Stimulated activated CD4-positive, alpha-beta T cell treated with anti-CD3 and anti-CD28 coated beads, Interleukin-15, amount 100 ng/mL, for 48 hours (primary cell): Measurements from ENCODE around the gene TGFBR3L.

Experiments
- DNase-seq, 2 donors: peaks; one replicate each; pipeline ENCODE4 v3.0.0-alpha.2; 2020; ENCODE audit warnings: low read depth in 2 of 2

TGFBR3L gene

GRCh38 chr19:7914598-7915045 is at the start of gene TGFBR3L:
Gene TGFBR3L (plus strand): TSS chr19:7914830.
- DNase-seq = no peak

GRCh38 chr19:7865262-7865911 is 49.2 kb upstream of the TGFBR3L start:
- DNase-seq = no peak

DNA sequence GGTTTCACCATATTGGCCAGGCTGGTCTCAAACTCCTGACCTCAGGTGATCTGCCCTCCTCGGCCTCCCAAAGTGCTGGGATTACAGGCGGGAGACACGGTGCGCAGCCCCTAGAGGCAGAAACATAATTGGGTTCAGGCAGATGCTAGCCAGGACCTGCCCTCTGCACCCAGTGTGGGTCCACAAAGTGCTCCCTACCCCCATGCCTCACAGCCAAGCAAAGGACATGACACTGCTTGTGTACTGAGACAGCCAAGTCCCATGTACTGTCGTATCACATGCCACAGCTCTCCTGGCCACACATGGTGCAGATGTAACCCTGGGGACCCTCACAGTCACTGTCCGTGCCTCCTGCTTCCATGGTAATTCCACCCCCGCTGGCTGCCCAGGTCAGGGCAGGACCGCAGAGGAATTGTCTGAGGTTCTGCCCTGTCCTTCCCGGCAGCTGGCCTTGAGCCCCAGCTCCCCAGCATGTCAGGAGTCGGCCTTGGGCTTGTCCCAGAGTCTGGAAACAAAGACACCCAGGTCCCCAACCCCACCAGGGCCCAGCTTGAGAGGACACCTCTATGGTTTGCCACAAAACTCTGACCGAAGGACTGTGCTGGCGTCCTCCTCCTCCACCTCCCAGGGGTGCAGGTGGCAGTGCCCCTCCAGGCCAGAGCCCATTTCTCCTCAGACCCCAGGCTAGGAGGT is 48.1 kb upstream of the TGFBR3L start:
- DNase-seq = no peak

- DNase-seq = no peak
Measured at GRCh38 chr19:7867092-7867844, 47.4 kb upstream of the TGFBR3L start.

DNA sequence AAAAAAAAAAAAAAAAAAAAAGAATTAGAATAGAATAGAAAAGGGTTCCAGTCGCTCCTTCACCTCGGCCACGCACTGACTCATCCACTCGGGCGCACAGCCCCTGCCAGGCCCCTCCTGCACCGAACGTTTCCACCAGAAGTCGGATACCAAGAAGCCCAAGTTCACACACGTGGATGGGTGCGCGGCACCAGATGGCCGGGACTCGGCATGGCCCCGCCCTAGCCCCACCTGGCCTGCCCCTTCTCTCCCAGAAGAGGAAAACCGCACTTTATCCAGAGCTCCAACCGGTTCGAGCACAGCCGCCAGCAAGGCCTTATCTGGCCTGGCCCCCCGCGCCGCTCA is 46.3 kb upstream of the TGFBR3L start:
- peak in 1 of 2 donors; percentile 18 for DNase-seq

- DNase-seq = peak; percentile 47 to 75
Measured at GRCh38 chr19:7868671-7869452, 45.8 kb upstream of the TGFBR3L start.

GRCh38 chr19:7869453-7869909 is 45.1 kb upstream of the TGFBR3L start:
- peak; percentile 68 to 76 for DNase-seq

DNA sequence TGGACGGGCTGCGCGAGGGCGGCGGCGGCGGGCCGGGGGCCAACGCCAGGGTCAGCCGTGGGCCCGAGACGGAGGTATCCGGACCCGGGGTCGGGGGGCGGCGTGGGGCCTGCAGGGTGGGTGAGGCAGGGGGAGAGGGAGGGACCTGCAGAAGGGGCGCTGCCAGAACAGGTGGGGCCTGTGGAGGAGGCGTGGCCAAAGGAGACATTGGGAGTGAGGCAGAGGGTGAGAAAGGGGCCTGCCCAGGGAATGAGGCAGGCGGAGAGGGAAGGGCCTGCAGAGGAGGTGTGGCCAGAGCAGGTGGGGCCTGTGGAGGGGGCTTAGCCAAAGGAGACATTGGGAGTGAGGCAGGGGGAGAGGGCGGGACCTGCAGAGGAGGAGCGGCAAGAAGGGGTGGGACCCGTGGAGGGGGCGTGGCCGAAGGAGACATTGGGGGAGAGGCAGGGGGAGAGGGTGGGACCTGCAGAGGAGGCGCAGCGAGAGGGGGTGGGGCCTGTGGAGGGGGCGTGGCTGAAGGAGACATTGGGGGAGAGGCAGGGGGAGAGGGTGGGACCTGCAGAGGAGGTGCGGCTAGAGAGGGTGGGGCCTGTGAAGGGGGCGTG is 44.6 kb upstream of the TGFBR3L start:
- DNase-seq = peak; percentile 48 to 59

DNA sequence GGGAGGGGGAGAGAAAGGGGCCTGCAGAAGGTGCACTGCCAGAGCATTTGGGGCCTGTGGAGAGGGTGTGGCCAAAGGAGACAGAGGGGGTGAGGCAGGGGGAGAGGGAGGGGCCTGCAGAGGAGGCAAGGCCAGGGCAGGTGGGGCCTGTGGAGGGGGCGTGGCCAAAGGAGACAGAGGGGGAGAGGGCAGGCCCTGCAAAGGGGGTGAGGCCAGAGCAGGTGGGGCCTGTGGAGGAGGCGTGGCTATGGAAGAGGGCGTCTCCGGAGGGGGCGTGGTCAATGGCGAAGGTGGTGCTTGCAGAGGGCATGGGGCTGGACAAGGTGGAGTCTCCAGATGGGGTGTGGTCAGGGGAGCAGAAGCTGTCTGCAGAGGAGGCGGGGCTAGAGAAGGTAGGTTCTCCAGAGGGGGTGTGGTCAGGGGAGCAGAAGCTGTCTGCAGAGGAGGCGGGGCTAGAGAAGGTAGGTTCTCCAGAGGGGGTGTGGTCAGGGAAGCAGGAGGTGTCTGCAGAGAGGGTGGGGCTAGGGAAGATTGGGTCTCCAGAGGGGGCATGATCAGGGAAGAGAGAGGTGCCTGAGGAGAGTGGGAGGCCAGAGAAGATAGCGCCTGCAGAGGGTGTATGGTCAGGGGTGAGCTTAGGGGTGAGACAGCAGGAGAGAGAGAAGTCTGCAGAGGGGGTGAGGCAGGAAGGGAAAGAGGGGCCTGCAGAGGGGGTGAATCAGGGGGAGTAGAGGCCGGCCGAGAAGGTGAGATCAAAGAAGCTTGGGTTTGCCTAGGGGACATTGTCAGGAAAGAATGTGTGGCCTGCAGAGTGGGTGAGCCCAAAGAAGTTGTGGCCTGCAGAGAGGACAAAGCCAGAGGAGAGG is 43.8 kb upstream of the TGFBR3L start:
- peak; percentile 67 to 72 for DNase-seq

DNA sequence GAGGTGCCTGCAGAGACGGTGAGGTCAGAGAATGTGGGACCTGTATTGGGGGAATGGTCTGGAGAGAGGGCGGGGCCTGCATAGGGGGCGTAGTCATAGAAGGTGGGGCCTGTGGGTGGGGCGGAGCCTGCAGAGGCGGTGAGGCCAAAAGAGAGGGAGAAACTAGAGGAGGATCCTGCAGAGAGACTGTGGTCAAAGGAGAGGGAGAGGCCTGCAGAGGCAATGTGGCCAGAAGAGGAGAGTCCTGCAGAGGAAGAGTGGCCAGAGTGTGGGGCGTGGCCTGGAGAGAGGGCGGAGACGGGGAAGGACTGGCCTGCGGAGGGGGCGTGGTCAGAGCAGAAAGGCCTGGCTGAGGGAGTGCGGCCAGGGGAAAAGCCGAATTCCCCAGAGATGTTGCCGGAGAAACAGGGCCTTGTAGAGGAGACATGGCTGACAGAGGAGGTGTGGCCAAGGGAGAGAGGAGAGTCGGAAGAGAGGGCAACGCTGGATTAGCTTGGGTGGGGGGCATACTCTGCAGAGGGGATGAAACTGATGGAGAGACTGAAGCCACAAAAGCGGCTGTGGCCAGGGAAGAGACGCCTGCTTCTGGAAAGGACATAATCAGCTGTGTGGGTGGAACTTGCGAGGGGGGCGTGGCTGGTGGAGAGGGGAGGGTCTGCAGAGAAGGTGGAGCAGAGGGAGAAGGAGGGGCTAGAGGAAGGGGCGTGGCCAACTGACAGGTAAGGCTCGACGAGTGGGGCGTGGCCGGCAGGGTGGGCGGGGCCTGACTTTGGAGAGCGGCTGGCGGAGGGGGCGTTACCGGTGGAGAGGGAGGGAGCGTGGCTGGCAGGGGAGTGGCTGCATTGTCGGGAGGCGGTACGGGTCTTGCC is 43.0 kb upstream of the TGFBR3L start:
- peak; percentile 88 to 91 for DNase-seq

DNA sequence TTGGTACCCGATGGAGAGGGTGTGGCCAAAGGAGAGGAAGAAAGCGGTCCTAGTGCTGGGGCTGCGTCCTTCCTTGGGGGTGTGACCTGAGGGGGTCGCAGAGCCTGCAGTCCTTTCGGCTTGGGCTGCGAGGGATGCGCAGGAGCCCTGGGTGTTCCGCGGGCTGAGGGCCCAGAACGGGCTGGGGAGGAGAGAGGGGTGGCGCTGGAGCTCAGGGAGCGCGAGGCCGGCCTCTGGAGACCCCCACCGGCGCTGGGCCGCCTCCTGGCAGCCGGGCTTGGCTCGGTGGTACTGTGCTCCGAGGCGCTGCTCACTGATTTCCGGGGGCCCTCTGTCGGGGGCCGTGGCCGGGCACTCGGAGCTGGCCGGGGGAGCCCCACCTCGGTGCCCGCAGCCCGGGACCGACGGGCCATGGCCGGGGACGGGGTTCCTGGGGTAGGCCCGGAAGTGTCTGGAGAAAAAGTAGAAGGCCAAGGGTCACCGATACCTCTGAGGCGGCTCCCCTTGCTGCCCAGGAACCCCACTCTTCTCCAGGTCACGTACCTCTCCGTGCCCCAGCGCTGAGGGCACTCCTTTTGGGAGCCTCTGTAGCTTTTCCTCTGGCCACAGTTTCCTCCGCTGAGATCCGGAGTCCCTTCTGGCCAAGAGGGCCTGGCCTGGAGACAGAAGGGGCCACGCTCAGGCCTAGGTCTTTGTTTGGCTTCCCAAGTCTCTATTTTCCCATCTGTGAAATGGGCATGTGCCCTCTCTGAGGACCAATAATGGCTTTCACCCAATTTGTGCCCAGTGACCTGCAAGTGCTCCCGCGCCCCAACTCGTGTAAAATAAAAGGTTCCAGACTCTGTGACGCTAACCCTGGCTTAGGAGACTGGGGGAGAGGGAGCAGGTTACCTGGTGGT is 42.1 kb upstream of the TGFBR3L start:
- no peak for DNase-seq

DNA sequence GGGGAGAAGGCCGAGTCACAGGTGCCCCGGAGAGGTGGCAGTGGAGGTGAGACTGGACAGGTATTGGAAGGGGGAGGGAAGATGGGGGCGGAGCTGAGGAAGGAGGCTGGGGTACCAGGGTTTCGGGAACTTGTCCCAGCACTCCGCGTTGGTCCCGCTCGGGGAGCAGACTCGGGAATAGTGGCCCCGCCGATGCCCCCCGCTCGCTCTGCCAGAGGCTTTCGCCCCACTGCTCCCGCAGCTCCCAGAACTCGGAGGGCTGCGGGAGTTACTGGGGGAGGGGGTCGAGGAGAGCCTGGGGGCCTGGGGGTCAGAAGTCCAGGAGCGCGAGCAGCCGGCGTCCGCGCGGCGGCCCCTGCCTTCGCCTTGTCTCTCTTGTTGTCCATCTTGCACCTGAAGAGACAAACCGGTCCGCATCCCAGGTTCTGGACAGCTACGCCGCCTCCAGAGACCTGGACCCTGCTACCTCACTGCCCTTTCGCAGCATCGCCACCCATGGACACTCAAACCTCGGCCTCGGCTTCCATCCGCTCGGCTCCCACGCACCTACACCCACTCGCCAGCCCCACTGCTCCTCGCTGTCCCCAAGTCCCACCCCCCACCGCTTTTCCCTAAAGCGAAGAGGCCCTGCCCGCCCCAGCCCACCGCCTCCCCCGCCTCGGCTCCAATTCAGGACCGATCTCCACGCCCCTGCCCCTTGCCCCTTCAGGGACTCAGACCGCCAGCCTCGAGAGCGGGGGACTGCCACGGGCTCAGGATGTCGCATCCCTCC is 41.1 kb upstream of the TGFBR3L start:
- no peak for DNase-seq

GRCh38 chr19:7874076-7874896 is 40.3 kb upstream of the TGFBR3L start, which contains the start of gene PRR36:
Gene PRR36 (minus strand): TSS chr19:7874390. CDS start chr19:7873689, 701 bp downstream.
- no peak for DNase-seq

DNA sequence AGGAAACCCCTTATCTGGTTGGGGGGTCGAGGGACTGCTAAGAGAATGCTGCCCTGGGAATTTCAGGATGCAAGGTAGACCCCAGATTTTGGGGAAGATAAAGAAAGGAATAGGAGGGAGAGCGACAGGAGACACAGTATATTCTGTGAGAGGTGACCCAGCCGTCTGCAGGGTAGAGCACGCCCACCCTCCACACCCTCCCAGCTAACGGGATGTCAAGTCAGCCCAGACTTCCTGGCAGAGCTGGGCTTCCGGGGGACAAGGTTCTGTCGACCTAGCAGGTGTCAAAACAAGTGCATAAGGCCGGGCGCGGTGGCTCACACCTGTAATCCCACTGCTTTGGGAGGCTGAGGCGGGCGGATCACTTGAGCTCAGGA is 39.7 kb upstream of the TGFBR3L start:
- DNase-seq = no peak

DNA sequence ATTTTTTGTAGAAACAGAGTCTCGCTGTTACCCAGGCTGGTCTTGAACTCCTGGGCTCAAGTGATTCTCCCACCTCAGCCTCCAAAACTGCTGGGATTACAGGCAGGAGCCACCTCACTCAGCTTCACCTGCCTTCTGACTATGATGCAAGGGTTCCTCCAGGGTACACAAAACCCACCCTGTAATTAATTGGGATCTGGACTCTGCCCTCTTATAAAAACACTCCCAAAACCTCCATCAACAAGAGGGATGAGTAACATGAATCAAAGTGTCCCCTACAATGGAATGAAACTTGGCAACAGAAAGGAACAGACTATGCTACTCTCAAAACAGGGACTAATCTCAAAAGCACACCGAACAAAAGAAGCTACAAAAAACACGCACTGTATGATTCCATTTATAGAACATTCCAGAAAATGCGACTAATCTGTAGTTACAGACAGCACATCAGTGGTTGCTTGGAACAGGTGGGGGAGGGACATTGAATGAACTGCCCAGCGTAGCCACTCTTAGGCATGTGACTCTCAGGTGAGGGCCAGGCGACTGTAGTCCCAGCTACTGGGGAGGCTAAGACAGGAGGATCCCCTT is 37.3 kb upstream of the TGFBR3L start:
- DNase-seq = no peak

GRCh38 chr19:7879111-7879807 is 35.4 kb upstream of the TGFBR3L start:
- no peak for DNase-seq
